COLO668 (cell line): Measurements from ENCODE around the gene MYL1.

ENCODE experiments used
- DNase-seq: peaks from one replicate; lab custom pipeline; 2025; ENCODE audit not compliant: unreplicated experiment; lab: John Stamatoyannopoulos, UW

MYL1 gene

DNA sequence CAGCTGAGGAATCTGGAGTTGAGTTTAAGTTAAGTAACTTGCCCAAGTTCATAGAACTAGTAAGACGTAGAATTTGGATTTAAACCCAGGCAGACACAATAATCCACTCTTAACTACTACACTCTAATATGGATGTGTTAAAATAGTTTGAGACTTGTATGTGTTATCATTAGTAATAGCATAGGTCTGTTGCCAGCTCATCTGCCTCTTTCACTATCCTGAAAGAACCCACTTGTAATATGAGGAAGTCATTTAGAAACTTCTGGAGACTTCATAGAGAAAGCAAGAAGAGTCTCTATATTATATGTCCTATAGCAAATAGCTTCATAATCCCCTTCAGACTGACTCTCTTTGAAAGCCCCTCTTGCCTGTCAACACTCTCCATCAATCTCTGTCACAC is 46.7 kb downstream of the MYL1 start:
- no peak for DNase-seq

DNA sequence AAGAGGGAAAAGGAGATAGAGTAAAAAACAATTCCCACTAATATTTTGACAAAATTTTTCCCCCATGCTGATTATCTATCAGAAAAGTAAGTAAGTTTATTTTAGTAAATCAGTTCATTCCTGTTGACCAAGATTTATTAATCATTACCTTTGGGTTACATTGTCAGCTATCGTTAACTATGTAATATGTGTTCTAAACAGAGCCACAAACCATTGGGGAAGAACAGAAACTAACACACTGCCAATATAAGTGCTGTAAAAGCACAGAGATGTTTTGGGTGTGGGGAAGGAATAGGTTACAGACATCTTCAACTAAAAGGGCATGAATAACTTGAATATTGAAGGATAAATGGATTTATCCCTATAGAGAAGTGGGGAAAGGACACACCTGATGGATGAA is 47.3 kb downstream of the MYL1 start:
- no peak for DNase-seq

DNA sequence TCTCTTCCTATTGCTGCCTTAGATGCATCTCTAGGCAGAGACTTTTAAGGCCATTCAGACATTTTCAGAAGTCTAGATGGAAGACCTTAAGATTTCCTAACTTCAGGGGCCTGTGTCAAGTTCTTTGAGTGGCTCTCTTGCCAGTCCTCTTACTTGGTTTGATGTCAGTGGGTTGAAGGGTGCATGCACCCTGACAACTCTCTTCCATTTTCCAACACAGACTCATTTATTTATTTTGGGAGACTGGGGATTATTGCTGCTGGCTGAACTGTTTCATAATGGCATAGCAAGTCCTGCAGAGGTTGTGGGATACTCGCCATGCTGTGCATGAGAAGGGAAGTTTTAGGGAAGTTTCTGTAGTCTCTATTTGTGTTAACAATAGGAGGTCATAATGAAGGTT is 50.7 kb downstream of the MYL1 start:
- no peak for DNase-seq

DNA sequence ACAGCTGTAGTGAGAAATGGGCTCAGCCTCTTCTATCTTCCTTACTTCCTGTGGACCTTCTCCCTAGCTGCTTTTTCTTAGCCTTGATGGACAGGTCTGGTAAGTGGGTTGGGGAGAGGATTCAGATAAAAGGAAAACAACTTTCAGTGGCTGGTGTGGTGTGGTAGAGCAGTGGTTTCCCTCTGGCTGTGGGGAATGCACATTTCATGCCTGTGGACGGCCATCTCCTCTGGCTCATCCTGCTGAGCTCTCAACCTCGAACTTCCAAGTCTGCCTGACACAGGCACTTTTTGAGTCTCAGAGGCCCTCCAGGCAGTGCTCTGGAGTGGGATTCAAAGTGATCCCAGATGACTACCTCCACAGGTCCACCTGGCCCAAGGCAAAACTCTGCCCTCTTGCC is 51.1 kb downstream of the MYL1 start:
- no peak for DNase-seq

DNA sequence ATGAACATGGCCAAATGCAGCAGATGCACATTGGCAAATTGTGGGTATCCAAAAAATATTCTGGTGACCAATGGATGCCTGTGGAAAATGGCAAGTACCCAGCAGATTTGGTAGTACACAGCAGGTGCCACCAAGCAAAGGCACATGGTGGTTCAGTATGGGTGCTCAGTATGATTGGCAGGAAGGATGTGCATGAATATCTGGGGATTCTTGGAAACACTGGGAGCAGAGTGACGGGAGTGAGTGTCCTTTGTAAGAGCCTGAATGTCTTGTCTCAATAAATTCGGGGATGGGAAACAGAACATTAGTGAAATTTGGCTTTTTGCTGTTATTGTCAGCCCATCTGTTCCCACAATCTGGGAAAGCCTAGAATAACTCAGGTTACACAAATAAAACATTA is 52.9 kb downstream of the MYL1 start:
- no peak for DNase-seq

DNA sequence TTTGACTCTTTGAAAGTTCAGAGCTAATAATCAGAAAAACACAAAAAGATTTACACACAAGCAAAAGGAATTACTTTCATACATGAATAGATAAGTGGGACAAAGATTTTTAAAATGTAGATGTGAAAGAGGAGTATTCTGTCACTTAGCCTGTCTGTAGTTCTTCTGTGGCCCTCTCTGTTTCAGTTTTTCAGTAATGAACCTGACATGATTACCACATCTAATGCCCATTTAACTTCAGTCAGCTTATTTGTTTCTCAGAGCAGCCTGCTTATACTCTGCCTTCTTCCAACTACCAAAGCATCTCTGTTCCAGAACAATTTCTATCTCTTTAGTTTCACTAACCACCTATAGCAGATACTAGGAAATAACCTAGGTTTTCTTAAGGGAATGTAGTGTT is 55.3 kb downstream of the MYL1 start:
- no peak for DNase-seq

DNA sequence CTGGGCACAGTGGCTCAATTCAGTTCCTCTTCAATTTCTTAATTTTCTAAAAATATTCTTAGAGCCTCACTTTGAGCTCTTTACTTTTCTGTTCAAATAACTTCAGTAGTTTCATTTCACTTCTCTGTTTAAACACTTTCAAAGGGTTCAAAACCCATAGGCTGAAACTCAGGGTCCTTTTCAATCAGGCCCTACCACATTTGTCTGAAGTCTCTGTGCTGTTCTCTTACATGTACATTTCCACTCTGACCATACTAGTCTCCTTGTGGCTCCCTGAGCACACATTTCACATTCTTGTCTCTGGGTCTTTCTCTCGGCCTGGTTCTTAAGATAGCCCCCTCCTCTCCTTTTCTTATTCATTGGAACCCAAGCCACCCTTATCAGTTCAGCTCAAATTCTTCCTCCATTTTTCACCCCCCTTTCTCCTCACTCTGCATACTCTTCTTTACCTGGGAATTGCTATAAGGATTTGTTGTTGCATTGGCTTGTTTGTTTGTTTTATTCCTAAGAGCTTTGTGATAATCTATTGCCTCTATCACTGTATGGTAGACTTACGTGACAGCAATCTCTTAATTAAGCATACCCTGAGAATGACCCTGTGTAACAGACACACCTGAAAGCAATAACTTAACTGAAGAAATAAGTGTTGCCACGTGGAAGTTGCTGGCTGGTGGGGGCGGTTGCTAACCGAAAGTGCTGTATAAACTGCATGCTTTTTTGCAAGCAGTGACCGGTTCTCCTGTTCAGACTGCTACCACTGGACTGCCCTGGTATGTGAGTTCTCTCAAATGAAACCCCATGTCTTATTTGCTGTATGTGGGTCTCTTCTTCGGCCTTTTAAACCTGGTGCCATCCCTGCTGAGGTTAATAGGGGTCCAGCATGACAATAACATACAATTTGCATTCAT is 62.0 kb downstream of the MYL1 start:
- DNase-seq, result no peak

DNA sequence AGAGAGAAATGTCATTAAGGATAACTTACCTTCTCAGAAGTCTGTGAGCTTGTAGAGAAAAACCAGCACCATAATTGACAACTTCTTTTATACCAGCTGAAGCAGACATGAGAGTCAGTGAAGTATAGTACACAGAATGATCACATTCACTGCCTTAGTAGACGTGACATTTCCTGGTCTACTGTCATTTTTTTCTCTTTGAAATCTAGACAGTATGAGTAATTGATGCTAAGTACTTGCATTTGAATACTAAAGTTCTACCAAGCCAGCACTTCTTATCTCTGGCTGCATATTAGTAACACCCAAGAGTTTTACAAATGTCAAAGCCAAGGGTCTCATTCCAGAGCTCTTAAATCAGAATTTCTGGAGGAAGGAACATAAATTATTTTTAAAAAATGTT is 64.4 kb downstream of the MYL1 start:
- no peak for DNase-seq
